Gastrocnemius medialis (tissue), 4 donors: ENCODE measurements around the gene LMNTD2. TPM values are rescaled to one million over a fixed set of nuclear protein-coding genes. Genes with fewer than 3 reads are reported as not detected.

Experiments used
- ATAC-seq, 2 donors: fragments of 150-250 bp; one replicate each; pipeline ENCODE4 v1.9.1; 2016
- DNase-seq, 2 donors: peaks; one replicate each; pipeline ENCODE4 v3.0.0-alpha.2; 2019
- H3K27ac ChIP-seq, 4 donors: fragments of 200-600 bp; sonication (generic); 1 replicate in 1 of 4; 2 replicates in 3 of 4; pipeline ENCODE4 v1.5.1; 2016 to 2018; ENCODE audit warnings: mild to moderate bottlenecking in 2 of 4, moderate library complexity in 1 of 4
- H3K27me3 ChIP-seq, 3 donors: fragments of 200-600 bp; sonication (generic) in 2 of 3; 1 replicate in 1 of 3; 2 replicates in 2 of 3; pipeline versions ENCODE4 v1.5.1 to v1.6.0; 2016 to 2019; ENCODE audit warnings: mild to moderate bottlenecking in 1 of 3, moderate library complexity in 1 of 3
- H3K36me3 ChIP-seq, 2 donors: fragments of 200-600 bp; sonication (generic) in 1 of 2; one replicate each; pipeline ENCODE4 v1.5.1; 2017 to 2018
- H3K4me1 ChIP-seq, 2 donors: fragments of 200-600 bp; sonication (generic) in 1 of 2; one replicate each; pipeline ENCODE4 v1.5.1; 2016 to 2017; ENCODE audit warnings: mild to moderate bottlenecking in 2 of 2
- H3K4me3 ChIP-seq, 4 donors: fragments of 200-600 bp; sonication (generic) in 3 of 4; 1 replicate in 1 of 4; 2 replicates in 3 of 4; pipeline ENCODE4 v1.5.1; 2016 to 2019; ENCODE audit warnings: mild to moderate bottlenecking in 2 of 4
- H3K9me3 ChIP-seq, 3 donors: fragments of 200-600 bp; sonication (generic) in 2 of 3; 1 replicate in 1 of 3; 2 replicates in 2 of 3; pipeline ENCODE4 v1.5.1; 2016 to 2019
- CTCF ChIP-seq, 5 experiments: fragments of 450-650 bp in 3 of 5; fragments of 200-600 bp in 2 of 5; sonication (generic) in 2 of 5; IDR thresholded peaks in 4 of 5; conservative IDR thresholded peaks in 1 of 5; 1 replicate in 4 of 5; 2 replicates in 1 of 5; pipeline ENCODE4 v1.5.1; 2016 to 2019; ENCODE audit warnings: antibody characterized with exemption in 5 of 5, mild to moderate bottlenecking in 3 of 5, moderate library complexity in 3 of 5
- POLR2A ChIP-seq, 2 donors: fragments of 450-650 bp; IDR thresholded peaks; one replicate each; pipeline ENCODE4 v1.6.1; 2017; ENCODE audit warnings: antibody characterized with exemption in 2 of 2, mild to moderate bottlenecking in 2 of 2, moderate library complexity in 2 of 2
- in situ Hi-C, 4 donors: fragments of 200-750 bp; cut with MboI; loops; one replicate each; pipeline versions ENCODE4 v1.15.0 to v1.8.0; 2017; ENCODE audit warnings: low sequenced_read_pairs in 4 of 4
- intact Hi-C: fragments of 100-400 bp; cut with DNase I; formaldehyde crosslinking; loops from one replicate; pipeline ENCODE4 v1.15.1; 2023; ENCODE audit warnings: low total_unique reads
- total RNA-seq, 4 donors: library from RNA; depleted of rRNA; stranded (reverse); fragments of >200 nt; gene quantifications; one replicate each; pipeline versions ENCODE4 v1.1.0 to v1.2.3, GENCODE V29; 2016

The LMNTD2 gene, protein sequence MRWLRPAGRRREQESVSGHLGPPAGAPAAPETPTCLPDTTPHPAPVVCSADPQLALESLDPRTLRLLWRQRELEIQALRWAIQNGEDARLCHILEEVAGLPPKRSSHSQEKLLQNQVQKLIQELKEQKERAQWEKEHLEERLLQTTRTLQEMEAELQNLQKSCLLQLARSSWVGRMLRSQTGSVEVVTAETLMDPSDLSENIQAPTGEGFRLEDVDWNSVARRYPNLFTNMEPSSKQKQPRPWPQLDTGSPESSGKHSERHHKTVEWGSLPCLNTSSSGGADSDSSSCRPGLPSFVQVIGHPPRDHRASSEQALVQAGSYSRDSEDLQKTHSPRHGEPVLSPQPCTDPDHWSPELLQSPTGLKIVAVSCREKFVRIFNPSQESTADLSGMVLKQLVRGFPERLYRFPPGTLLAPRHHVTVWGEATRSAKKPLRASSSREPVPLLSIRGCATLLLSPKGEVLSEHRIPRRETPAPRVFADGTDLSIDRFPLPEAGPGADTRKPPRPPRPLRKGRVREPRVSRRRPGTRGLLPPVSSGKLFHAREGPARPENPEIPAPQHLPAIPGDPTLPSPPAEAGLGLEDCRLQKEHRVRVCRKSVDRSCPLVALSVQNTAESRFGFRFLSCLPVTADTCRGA
- total RNA-seq = 1 to 10 TPM in 1 of 4 donors, under 1 TPM in 1, not detected in 2; 0.13 to 1.5 TPM

- Histone ChIP-seq H3K4me3 (peak within 1 kb of the TSS; percentile 66 to 92 (median 75)), H3K27ac (peak within 1 kb of the TSS in 3 of 4 donors; percentile 46 to 63 (median 54)), H3K4me1 (peaks cover 5 to 10% of the 10 kb centered on the region in 2 donors), H3K36me3 (no peaks in the 10 kb centered on the region), H3K9me3 (no peaks in the 10 kb centered on the region), H3K27me3 (peaks cover 26 to 28% (median 26%) of the 10 kb centered on the region in 3 donors)
- ATAC-seq = peak; percentile 93 to 97
- peak; percentile 82 to 89 for DNase-seq
- intact Hi-C loops = loop anchor here (1.0 kb wide), 2 partner anchors 8 to 42 kb away; no protein-coding TSS in a partner anchor
- TF ChIP-seq CTCF (IDR thresholded peaks at IDR 0.05 in 4 of 5, conservative IDR thresholded peaks at IDR 0.05 in 1 of 5) (no peak), POLR2A (IDR thresholded peaks at IDR 0.05) (peak in 1 of 2 donors; percentile 33)
- in situ Hi-C loops = loop anchor here (25.0 kb wide), 2 partner anchors 152 to 177 kb away; partner anchors contain the start of genes EPS8L2 (in 3 of the 4) and TALDO1 (in 1 of the 4)
Observed at GRCh38 chr11:560305-561147, at the start of gene LMNTD2, which contains the start of gene RASSF7. LMNTD2 (minus strand) TSS chr11:560738; CDS start chr11:560716, 22 bp downstream. RASSF7 (plus strand) TSS chr11:560970; CDS start chr11:561769, 799 bp downstream.

DNA sequence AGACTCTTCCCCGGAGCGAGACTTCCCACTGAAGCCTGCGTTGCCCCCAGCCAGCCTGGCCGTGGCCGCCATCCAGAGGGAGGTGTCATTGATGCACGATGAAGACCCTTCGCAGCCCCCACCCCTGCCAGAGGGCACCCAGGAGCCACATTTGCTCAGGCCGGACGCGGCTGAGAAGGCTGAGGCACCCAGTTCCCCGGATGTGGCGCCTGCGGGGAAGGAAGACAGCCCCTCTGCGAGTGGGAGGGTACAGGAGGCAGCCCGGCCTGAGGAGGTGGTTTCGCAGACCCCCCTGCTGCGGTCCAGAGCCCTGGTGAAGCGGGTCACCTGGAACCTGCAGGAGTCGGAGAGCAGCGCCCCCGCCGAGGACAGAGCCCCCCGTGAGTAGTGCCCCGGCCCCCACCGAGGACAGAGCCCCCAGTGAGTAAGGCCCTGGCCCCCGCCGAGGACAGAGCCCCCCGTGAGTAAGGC lies 48.8 kb upstream of the LMNTD2 start:
- TF ChIP-seq CTCF (IDR thresholded peaks at IDR 0.05 in 4 of 5, conservative IDR thresholded peaks at IDR 0.05 in 1 of 5) (no peak), POLR2A (IDR thresholded peaks at IDR 0.05) (no peak)
- ATAC-seq (no peak), DNase-seq (no peak)
- Histone ChIP-seq H3K4me1 (peaks cover 24 to 28% of the 10 kb centered on the region in 2 donors), H3K27ac (no peak overlapping the region), H3K36me3 (peaks cover 0 to 84% of the 10 kb centered on the region in 2 donors), H3K27me3 (no peaks in the 10 kb centered on the region), H3K9me3 (no peaks in the 10 kb centered on the region), H3K4me3 (no peak overlapping the region)
- intact Hi-C loops (no loop called here), in situ Hi-C loops (no loop called here)

DNA sequence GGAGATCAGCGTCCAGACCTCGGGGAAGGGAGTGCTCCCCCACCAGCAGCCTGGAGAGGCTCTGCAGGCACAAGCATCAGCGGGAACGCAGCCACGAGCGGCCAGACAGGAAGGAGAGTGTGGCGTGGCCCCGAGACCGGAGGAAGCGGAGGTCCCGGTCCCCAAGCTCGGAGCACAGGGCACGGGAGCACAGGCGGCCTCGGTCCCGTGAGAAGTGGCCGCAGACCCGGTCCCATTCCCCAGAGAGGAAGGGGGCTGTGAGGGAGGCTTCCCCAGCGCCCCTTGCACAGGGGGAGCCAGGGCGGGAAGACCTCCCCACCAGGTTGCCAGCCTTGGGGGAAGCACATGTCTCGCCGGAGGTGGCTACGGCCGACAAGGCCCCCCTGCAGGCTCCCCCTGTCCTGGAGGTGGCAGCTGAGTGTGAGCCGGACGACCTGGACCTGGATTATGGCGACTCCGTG lies 48.3 kb upstream of the LMNTD2 start:
- no peak overlapping the region for H3K27ac ChIP-seq
- intact Hi-C loops = no loop called here
- H3K9me3 ChIP-seq = no peaks in the 10 kb centered on the region
- H3K27me3 ChIP-seq = no peaks in the 10 kb centered on the region
- H3K36me3 ChIP-seq = peaks cover 0 to 89% of the 10 kb centered on the region in 2 donors
- H3K4me1 ChIP-seq = peaks cover 18 to 23% of the 10 kb centered on the region in 2 donors
- no peak for TF ChIP-seq CTCF (IDR thresholded peaks at IDR 0.05 in 4 of 5, conservative IDR thresholded peaks at IDR 0.05 in 1 of 5)
- no peak for TF ChIP-seq POLR2A (IDR thresholded peaks at IDR 0.05)
- DNase-seq = no peak
- H3K4me3 ChIP-seq = no peak overlapping the region
- in situ Hi-C loops = no loop called here
- ATAC-seq = no peak

- DNase-seq (no peak), ATAC-seq (no peak)
- peaks cover 14 to 16% of the 10 kb centered on the region in 2 donors for H3K4me1 ChIP-seq
- no peak overlapping the region for H3K4me3 ChIP-seq
- H3K27me3 ChIP-seq = no peaks in the 10 kb centered on the region
- no peak overlapping the region for H3K27ac ChIP-seq
- intact Hi-C loops = no loop called here
- H3K36me3 ChIP-seq = peaks cover 0 to 92% of the 10 kb centered on the region in 2 donors
- TF ChIP-seq POLR2A (IDR thresholded peaks at IDR 0.05) (no peak), CTCF (IDR thresholded peaks at IDR 0.05 in 4 of 5, conservative IDR thresholded peaks at IDR 0.05 in 1 of 5) (no peak)
- no peaks in the 10 kb centered on the region for H3K9me3 ChIP-seq
- in situ Hi-C loops = no loop called here
Observed at GRCh38 chr11:607971-608659, 47.6 kb upstream of the LMNTD2 start.
